Glutamatergic neuron (in vitro differentiated cells): Measurements from ENCODE around the gene SEC16A. TPM values are rescaled to one million over a fixed set of nuclear protein-coding genes. Genes with fewer than 3 reads are reported as not detected.

Source experiments
- DNase-seq: peaks from one replicate; pipeline ENCODE4 v3.0.0; 2022
- H3K27ac Mint-ChIP-seq: one replicate; pipeline ENCODE4 v1.8.0; 2020; ENCODE audit warnings: mild to moderate bottlenecking, mixed read lengths, inconsistent platforms; ENCODE audit not compliant: unreplicated experiment
- H3K27me3 Mint-ChIP-seq: one replicate; pipeline ENCODE4 v1.8.0; 2020; ENCODE audit warnings: mild to moderate bottlenecking, moderate library complexity, mixed read lengths, inconsistent platforms; ENCODE audit not compliant: unreplicated experiment
- H3K36me3 Mint-ChIP-seq: one replicate; pipeline ENCODE4 v1.8.0; 2020; ENCODE audit warnings: mild to moderate bottlenecking, mixed read lengths, inconsistent platforms; ENCODE audit not compliant: unreplicated experiment
- H3K4me1 Mint-ChIP-seq: one replicate; pipeline ENCODE4 v1.8.0; 2020; ENCODE audit warnings: mild to moderate bottlenecking, low read depth, mixed read lengths, inconsistent platforms; ENCODE audit not compliant: unreplicated experiment
- H3K4me3 Mint-ChIP-seq: one replicate; pipeline ENCODE4 v1.8.0; 2020; ENCODE audit warnings: mild to moderate bottlenecking, mixed read lengths, inconsistent platforms; ENCODE audit not compliant: unreplicated experiment
- H3K9me3 Mint-ChIP-seq: one replicate; pipeline ENCODE4 v1.8.0; 2020; ENCODE audit warnings: mild to moderate bottlenecking, moderate library complexity, mixed read lengths, inconsistent platforms; ENCODE audit not compliant: unreplicated experiment
- CTCF ChIP-seq: fragments of 200-600 bp; sonication (generic); IDR thresholded peaks from one replicate; pipeline ENCODE4 v1.5.0; 2021; ENCODE audit not compliant: partially characterized antibody, unreplicated experiment
- total RNA-seq: library from RNA; stranded (reverse); fragmentation: NEBNext Ultra II Directional; extraction: Animal tissue kit (Norgen Biotek cat#: 25700); gene quantifications from one replicate; pipeline ENCODE4 v1.2.1, GENCODE V29; 2021; ENCODE audit not compliant: unreplicated experiment

Gene SEC16A
- total RNA-seq, 1 donor from 2014 or later: 74.3 TPM

DNA sequence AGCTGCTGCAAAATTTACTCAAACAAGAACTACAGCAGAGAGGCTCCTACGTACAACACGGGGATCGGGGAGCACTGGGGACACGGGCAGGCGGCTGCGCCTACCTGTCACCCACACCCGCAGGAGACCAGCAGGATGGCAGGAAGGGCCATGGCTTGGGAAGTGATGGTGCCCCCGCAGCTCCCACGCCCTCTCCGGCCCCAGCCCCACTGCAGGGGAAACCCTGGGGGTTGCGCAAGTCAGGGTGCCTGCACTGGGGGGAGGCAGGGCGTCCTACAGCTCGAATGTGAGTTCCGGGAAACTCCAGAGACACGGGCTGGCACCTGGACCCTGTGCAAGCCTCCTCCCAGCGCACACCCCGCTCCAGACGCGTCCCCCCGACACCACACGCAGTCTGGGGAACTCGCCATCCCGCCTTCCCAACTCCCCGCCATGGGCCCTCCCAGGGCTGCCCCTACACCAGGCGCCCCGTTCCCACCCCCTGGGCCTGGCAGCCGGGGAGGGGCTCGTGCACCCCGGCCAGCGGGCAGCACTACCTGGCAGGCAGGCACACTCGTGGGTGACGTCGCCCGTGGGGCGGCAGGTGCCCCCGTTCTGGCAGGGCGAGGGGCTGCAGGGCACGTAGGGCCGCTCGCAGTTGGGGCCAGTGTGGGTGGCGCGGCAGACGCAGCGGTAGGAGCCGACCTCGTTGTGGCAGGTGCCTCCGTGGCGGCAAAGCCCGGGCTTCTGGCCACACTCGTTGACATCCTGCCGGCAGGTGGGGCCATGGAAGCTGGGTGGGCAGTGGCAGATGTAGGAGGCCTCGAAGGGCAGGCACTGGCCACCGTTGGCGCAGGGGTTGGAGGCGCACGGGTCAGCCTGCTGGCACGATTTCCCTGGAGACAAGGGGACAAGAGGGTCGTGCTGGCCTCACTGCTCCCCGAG lies 39.7 kb upstream of the SEC16A start:
- no peaks in the 10 kb centered on the region for H3K36me3 Mint-ChIP-seq
- peaks cover 8% of the 10 kb centered on the region for H3K9me3 Mint-ChIP-seq
- no peak for DNase-seq
- peaks cover 15% of the 10 kb centered on the region for H3K27me3 Mint-ChIP-seq
- no peak overlapping the region for H3K27ac Mint-ChIP-seq
- TF ChIP-seq CTCF: no peak
- peaks cover 12% of the 10 kb centered on the region for H3K4me1 Mint-ChIP-seq
- no peak overlapping the region for H3K4me3 Mint-ChIP-seq

DNA sequence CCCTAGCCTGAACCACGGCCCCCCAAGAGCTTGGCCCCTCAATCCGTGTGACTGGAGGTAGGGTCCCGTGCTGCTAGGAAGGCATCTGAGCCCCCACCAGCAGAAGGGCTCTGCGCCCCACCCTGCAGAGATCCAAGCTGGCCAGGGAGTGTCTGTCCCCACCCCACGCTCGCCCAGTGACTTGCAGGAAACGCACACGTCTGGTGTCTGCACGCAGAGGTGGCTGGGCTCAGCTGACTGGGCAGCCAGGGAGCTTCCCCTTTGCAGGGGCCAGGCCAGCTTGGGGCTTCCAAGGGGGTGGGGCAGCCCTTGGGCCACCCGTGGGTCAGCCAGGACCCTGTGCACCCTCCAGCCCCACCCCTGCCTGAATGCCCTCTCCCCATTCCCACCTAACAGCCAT lies 38.7 kb upstream of the SEC16A start:
- Mint-ChIP-seq H3K4me1 (peaks cover 12% of the 10 kb centered on the region), H3K9me3 (peaks cover 6% of the 10 kb centered on the region), H3K27ac (no peak overlapping the region), H3K4me3 (no peak overlapping the region), H3K27me3 (peaks cover 14% of the 10 kb centered on the region), H3K36me3 (no peaks in the 10 kb centered on the region)
- no peak for DNase-seq
- no peak for TF ChIP-seq CTCF

GRCh38 chr9:136520053-136520540 lies 37.3 kb upstream of the SEC16A start:
- Mint-ChIP-seq H3K36me3 (no peaks in the 10 kb centered on the region), H3K27ac (no peak overlapping the region), H3K4me1 (peaks cover 6% of the 10 kb centered on the region), H3K4me3 (no peak overlapping the region), H3K27me3 (peaks cover 4% of the 10 kb centered on the region), H3K9me3 (no peaks in the 10 kb centered on the region)
- no peak for TF ChIP-seq CTCF
- DNase-seq: no peak

GRCh38 chr9:136519263-136520052 lies 36.6 kb upstream of the SEC16A start:
- DNase-seq: no peak
- no peak for TF ChIP-seq CTCF
- Mint-ChIP-seq H3K4me1 (peaks cover 4% of the 10 kb centered on the region), H3K9me3 (no peaks in the 10 kb centered on the region), H3K4me3 (no peak overlapping the region), H3K27me3 (peaks cover 4% of the 10 kb centered on the region), H3K36me3 (no peaks in the 10 kb centered on the region), H3K27ac (no peak overlapping the region)
